Suppressor macrophage (primary cell): Measurements from ENCODE around the gene MCM8.

ENCODE experiments used
- DNase-seq, 4 experiments: peaks; one replicate each; pipeline ENCODE4 v3.0.0-alpha.2; 2020 to 2022
- total RNA-seq, 17 experiments: gene quantifications; one replicate each; lab custom pipeline; 2026; ENCODE audit warnings: mixed read lengths in 6 of 17, inconsistent platforms in 3 of 17; lab: John Stamatoyannopoulos, UW

Gene MCM8
- total RNA-seq: 2.2 to 14.1 (median 6.4) reads per million in 17 experiments

DNA sequence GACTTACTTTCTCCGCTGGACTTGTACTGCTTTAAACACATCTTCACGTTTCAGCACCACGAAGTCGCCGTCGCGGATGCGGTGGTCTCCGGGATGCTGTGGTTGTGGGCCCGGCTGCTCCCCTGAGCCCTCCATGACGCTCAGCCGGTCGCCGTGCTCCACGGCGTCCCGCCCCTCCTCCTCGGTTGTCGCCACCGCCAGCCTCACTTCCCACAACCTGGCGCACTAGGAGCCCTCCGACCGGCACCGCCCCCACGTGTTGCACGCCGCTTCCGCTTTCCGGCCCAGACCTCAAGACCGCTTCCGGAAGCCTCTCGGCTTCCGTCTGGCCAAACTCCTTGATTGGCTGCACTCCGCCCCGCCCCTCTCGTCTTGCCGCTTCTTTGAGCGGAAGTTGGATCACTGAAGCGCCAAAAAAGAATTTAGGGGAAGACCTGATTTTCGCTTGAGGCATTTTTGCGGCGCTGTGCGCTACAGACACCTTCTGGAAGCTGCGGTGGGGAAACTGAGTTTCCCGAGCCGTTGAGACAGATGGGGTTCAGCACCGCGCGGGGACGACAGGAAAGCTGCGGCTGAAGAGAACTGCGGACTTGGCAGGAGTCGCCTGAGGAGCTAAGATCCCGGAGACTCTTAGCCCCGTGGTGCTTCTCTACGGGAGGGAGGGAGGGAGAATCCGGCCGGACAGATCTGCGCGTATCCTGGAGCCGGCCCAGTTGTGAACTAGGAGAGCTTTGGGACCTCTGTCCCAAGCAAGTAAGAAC lies at the start of gene MCM8, which contains the start of gene TRMT6:
TSS of gene MCM8 (plus strand) at position 382 of the 761 bp plus-strand sequence. CDS start 1,364 bp downstream, outside the sequence.
TSS of gene TRMT6 (minus strand) at position 263 of the 761 bp plus-strand sequence. CDS start at position 135, 128 bp downstream.
- peak; percentile 97 to 99 (median 98) for DNase-seq

GRCh38 chr20:5900908-5901307 lies 49.5 kb upstream of the MCM8 start:
- DNase-seq: no peak

DNA sequence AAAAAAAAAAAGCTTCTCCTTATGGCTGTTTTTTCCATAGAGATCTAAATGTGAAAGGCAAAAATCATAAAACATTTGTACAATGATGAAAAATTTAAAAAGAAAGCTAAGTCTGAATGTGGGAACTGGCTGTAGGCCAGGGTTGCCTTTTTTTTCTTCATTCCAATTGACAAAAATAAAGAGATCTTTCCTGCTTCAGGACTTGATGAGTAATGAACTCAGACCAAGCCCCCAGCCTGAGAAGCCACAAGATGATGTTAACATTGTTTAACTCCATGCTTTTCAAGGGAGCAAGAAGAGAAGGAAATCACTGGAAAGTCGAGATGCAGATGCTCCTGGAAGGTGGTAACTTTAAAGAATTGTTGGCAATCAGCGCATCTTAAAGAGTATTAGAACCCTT lies 41.5 kb upstream of the MCM8 start:
- no peak for DNase-seq

GRCh38 chr20:5910186-5910585 lies 40.3 kb upstream of the MCM8 start:
- no peak for DNase-seq

- DNase-seq: no peak
These were observed 37.3 kb upstream of the MCM8 start for GRCh38 chr20:5913166-5913565.

DNA sequence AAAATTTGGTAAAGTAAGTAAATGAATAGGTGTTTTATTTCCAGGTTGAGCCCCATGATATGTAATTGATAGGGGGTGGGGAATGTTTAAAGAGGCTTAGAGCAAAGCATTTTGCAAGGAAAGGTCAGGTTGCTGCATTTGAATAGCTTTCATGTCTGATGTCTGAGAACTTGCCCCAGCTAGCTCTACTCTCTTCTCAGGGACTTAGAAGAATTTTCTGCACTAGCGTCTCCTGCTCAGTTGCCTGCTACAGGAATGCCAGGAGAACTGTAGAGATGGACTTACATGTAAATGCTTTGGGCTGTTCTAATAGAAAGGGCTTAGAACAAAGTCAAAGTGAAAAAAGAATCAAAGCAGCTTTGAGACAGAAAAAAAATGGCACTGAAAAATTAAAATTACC lies 35.6 kb upstream of the MCM8 start:
- no peak for DNase-seq

GRCh38 chr20:5918856-5919625 lies 31.4 kb upstream of the MCM8 start:
- DNase-seq: peak in 3 of 4 experiments; percentile 23 to 50 (median 46)

GRCh38 chr20:5919626-5920544 lies 30.6 kb upstream of the MCM8 start:
- DNase-seq: peak in 2 of 4 experiments; percentile 16 to 38

- no peak for DNase-seq
These were observed 29.9 kb upstream of the MCM8 start for GRCh38 chr20:5920581-5920980.

DNA sequence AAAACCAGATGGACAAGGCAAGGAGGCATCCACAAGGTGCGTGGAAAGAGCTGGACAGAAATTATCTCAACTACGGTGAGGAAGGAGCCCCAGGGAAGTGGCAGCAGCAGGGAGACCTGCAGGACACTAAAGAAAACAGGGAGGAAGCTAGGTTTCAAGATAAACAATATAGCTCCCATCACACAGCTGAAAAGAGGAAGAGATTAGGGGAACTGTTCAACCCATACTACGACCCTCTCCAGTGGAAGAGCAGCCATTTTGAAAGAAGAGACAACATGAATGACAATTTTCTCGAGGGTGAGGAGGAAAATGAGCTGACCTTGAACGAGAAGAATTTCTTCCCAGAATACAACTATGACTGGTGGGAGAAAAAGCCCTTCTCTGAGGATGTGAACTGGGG lies 27.0 kb upstream of the MCM8 start:
- DNase-seq: peak in 1 of 4 experiments; percentile 8

GRCh38 chr20:5925551-5925950 lies 24.9 kb upstream of the MCM8 start:
- DNase-seq: no peak

DNA sequence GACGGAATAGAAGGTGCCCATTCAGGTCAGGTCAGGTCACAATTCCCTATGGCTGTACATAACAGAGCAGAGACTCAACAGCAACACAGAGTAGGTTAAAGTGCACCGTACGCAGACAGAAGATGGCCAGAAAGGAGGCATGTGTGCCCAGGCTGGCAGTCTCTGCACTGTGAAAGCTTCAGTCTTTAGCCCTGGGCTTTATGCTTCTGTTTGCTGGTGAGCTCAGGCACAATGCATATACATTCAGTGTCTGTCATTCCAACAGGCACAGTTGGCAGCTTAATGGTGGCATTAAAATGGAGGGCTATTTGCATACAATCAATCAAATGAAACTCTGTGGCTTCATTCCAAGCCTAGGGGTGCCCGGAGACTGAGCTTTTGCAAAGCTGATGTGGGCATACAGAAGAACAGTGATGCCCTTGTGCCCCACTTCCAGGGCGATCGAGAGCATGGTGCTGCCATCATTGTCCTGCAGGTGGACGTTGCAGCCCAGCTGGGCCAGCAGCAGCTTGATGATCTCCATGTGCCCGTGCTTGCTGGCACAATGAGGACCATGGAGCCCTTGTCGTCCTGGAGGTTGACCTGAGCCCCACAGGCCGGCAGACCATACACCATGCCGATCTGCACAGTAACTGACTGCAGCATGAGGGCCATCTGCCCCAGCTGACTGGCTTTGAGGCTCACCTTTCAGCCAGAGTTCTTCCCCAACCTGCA lies 22.5 kb upstream of the MCM8 start:
- DNase-seq: no peak

DNA sequence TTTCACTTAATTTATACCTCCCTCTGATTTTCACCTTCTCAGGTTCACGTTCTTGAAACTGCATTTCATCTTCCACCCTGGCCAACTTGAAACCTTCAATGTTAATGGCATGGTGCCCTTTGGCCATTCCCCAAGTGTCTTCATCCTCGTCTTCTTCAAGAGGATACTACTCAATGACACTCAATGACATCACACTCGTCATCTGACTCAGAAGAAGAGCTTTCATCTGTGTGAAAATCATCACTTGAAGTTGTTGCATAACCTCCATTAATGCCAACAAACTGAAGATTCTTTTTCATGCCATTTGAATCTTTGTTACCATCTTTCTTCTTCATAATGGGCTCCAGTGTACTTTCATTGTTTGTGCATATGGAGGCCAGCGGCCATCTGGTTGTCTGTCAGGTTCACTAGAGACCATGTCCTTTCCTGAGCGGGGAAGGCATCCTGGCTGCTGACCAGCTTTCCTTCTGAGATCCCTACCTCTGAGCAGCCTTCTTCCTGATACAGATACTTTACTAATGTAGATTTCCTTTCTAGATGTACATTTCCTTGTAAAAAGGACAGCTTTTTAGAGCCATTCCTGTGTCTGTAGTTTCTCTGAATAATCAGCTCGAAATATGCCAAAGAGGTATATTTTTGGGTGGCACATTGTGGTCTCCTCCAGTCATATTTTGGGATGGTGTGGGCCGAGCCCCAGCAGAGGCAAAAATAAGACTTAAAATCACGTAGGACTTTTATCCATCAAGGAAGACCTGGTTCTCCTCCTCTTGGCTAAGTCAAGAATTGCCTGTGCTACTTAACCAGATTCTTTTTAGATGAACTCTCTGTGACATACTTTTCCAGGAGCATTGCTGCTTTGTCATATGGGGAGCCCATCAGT lies 21.4 kb upstream of the MCM8 start:
- peak in 2 of 4 experiments; percentile 37 to 39 for DNase-seq

DNA sequence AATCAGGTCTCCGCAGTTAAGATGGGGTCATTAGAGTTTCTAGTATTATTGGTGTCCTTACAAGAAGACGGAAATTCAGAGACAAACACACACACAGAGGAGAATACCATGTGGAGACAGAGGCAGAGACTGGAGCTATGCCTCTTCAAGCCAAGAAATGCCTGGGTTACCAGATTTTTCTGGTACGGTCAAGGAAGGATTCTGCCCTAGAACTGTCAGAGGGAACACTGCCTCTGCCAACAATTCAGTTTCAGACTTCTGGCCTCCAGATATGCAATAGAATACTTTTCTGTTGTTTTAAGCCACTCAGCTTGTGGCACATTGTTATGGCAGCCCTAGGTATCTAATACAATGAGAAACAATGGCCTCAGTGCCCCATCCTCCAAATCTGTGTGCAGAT lies 19.0 kb upstream of the MCM8 start:
- no peak for DNase-seq

GRCh38 chr20:5932796-5933195 lies 17.7 kb upstream of the MCM8 start:
- DNase-seq: no peak

- peak; percentile 10 to 31 (median 26) for DNase-seq
These were observed 16.5 kb upstream of the MCM8 start for GRCh38 chr20:5933802-5934436.

DNA sequence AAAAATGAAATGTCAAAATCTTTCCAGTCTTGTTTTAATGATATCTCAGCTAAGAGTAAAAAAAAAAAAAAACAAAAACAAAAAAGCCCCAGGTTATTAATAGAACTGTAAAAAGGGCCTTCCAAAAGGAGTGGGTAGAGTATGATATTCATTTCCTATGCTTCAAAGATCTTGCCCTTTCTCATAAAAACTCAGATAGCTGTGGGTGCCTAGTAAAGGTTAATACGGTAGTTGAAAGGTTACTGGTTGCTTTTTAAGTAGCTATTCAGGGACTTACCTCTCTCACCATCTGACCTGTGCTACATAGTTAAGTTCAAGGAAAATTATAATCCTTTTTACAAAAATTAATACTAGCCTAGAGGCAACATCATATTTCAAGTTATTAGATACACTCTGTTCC lies 15.1 kb upstream of the MCM8 start:
- DNase-seq: no peak

- DNase-seq: no peak
These were observed 14.2 kb upstream of the MCM8 start for GRCh38 chr20:5936238-5936637.

DNA sequence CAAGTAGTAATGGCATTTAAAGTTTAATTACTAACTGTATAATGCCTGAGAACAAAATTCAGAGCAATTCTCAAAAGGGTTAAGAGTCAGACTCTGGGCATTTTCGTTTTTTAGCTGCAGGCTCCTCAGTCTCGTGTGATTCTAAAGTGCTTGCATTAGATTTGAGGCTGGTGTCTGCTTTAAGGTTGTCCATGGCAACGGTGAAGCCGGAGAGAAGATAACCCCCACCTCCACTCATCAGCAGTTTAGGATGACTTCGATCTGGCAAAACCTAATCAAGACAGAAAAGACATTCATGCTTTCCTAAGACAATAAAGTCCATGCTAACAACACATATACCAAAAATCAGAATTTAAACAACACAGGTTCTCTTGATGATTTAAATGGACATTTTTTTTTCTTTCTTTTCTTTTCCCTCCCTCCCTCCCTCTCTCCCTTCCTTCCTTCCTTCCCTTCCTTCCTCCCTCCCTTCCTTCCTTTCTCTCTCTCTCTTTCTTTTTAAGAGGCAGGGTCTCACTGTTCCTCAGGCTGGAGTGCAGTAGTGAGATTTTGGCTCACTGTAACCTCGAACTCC lies 11.9 kb upstream of the MCM8 start:
- no peak for DNase-seq

DNA sequence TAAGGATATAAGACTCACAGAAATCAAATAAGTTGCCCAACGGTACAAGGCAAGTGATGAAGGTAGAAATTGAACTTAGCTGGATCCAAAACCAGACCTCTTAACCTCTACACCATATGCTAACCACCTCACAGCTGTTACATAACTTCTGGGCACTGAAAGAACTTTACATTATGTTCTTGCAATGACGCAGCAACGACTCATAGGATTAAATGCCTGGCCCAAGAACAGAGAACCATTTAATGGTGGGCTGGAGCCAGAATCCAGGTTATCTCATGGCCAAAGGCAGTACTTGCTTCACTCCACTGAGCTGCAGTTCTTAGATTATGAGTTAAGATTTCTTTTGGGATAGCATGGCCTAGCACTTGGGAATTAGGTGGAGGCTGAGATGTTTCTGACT lies 4.5 kb upstream of the MCM8 start:
- peak in 2 of 4 experiments; percentile 6 to 25 for DNase-seq
